Mammary epithelial cell (primary cell): ENCODE measurements around the gene OR8G1.

Experiments
- CTCF ChIP-seq, 2 donors: IDR thresholded peaks in 1 of 2; conservative IDR thresholded peaks in 1 of 2; 2 replicates each; pipeline ENCODE4 v1.5.1; 2011 to 2012; ENCODE audit warnings: inconsistent platforms in 2 of 2, low read length in 2 of 2, mild to moderate bottlenecking in 2 of 2, control low read depth in 1 of 2, low read depth in 1 of 2; ENCODE audit not compliant: insufficient read depth in 1 of 2; ENCODE audit errors: extremely low read depth in 1 of 2
- EZH2 ChIP-seq: IDR thresholded peaks from 2 replicates; pipeline ENCODE4 v1.6.1; 2012; ENCODE audit warnings: low read length, inconsistent platforms, borderline replicate concordance

GRCh38 chr11:124210421-124210820 is 30.5 kb upstream of the OR8G1 start:
- no peak for TF ChIP-seq CTCF (conservative IDR thresholded peaks at IDR 0.05 in 1 of 2, IDR thresholded peaks at IDR 0.05 in 1 of 2; ENCODE audit: extremely low read depth in 1 of 2, insufficient read depth in 1 of 2, low read depth in 1 of 2, low read length in 2 of 2)
- TF ChIP-seq EZH2, result no peak
